ENCODE measurements around the gene KDM5A. TPM values are rescaled to one million over a fixed set of nuclear protein-coding genes. Genes with fewer than 3 reads are reported as not detected.

Gene KDM5A
- total RNA-seq, 1 experiment from 2014 or later = 56.9 TPM

DNA sequence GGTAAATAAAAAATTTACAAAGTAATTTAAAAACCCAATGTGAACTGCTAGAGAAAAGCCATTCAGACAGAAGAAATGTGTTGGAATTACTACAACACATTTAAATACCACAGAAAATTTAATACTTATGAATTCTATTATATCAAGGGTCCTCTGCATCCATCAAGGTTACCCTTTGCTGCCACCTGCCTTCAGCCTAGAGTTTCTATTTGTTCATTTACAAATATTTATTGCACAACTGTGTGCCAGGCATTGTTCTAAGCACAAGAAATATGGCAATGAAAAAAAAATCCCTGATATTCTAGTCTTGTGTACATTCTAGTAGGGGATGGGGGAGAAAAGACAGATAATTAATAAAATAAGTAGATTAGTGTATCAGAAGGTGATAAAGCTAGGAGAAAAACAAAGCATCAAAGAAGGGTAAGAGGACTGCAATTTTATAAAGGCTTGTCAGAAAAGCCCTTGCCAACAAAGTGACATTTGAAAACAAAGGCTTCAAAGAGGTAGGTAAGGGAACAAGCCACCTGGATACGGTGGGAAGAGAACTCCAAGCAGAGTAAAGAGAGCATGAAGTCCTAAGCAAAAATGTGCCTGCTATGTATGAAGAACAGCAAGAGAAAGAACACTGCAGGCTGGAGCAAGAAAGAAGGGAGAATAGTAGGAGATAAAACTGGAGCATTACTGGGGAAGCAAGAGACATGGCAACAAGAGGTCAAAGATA, 67.4 kb downstream of the KDM5A start:
- no peak overlapping the region for H2BK12ac ChIP-seq (ENCODE audit: insufficient read length, low read depth, low read length)
- Mint-ChIP-seq H3K4me1 (no peaks in the 10 kb centered on the region), H3K4me3 (no peak overlapping the region), H3K36me3 (ENCODE audit: insufficient read depth in 1 of 3, low read depth in 3 of 3) (peaks cover 25 to 77% (median 70%) of the 10 kb centered on the region in 3 experiments; a peak in 6 of 7 replicates), H3K27me3 (ENCODE audit: low read depth) (no peaks in the 10 kb centered on the region), H3K27ac (no peak overlapping the region), H3K9me3 (no peaks in the 10 kb centered on the region)
- no peak overlapping the region for H4K8ac ChIP-seq (replicated peaks; ENCODE audit: insufficient read length, low read depth, low read length)
- H3K4me2 ChIP-seq (ENCODE audit: insufficient read depth, insufficient read length, low read length) = no peak overlapping the region
- no peaks in the 10 kb centered on the region for H4K20me1 ChIP-seq (ENCODE audit: control insufficient read depth, insufficient read depth, insufficient read length)
- TF ChIP-seq, protein P1, sequence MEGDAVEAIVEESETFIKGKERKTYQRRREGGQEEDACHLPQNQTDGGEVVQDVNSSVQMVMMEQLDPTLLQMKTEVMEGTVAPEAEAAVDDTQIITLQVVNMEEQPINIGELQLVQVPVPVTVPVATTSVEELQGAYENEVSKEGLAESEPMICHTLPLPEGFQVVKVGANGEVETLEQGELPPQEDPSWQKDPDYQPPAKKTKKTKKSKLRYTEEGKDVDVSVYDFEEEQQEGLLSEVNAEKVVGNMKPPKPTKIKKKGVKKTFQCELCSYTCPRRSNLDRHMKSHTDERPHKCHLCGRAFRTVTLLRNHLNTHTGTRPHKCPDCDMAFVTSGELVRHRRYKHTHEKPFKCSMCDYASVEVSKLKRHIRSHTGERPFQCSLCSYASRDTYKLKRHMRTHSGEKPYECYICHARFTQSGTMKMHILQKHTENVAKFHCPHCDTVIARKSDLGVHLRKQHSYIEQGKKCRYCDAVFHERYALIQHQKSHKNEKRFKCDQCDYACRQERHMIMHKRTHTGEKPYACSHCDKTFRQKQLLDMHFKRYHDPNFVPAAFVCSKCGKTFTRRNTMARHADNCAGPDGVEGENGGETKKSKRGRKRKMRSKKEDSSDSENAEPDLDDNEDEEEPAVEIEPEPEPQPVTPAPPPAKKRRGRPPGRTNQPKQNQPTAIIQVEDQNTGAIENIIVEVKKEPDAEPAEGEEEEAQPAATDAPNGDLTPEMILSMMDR (conservative IDR thresholded peaks at IDR 0.05) = peak; percentile 39; the same call in 1 of the 3 replicates
- no peaks in the 10 kb centered on the region for H3K9me3 ChIP-seq (ENCODE audit: control insufficient read depth, low read depth, low read length)
- H2AK5ac ChIP-seq (ENCODE audit: insufficient read length, low read length) = no peak overlapping the region
- H4K91ac ChIP-seq (ENCODE audit: insufficient read length, low read depth, low read length) = no peak overlapping the region
- no peaks in the 10 kb centered on the region for H3K4me1 ChIP-seq (ENCODE audit: insufficient read depth, low read length)
- H3K23me2 ChIP-seq (ENCODE audit: insufficient read length, low read depth, low read length, poor library complexity, severe bottlenecking) = no peaks in the 10 kb centered on the region
- no peak overlapping the region for H3T11ph ChIP-seq (ENCODE audit: low read length)
- no CpG with 5 or more reads among the region's 1 CpG for WGBS (ENCODE audit: extremely low coverage, insufficient read length, low lambda C conversion rate)
- no peak overlapping the region for H3K23ac ChIP-seq (ENCODE audit: insufficient read length, low read depth, low read length)
- no peak overlapping the region for H3K27ac ChIP-seq (ENCODE audit: insufficient read length, low read depth, low read length)
- no peak overlapping the region for H3K18ac ChIP-seq (ENCODE audit: insufficient read length, low read depth, low read length)
- no peak overlapping the region for H2BK120ac ChIP-seq (ENCODE audit: low read depth, low read length, poor library complexity, severe bottlenecking)
- H3K4ac ChIP-seq (ENCODE audit: low read depth, low read length) = no peak overlapping the region
- no peak overlapping the region for H2AFZ ChIP-seq (ENCODE audit: low read length)
- H3K9ac ChIP-seq (ENCODE audit: extremely low read depth, insufficient read length, low read length) = no peak overlapping the region
- no peak overlapping the region for H2BK5ac ChIP-seq (ENCODE audit: insufficient read length, low read length)
- no peak overlapping the region for H3K56ac ChIP-seq (ENCODE audit: insufficient read length, low read depth, low read length)
- no peak overlapping the region for H2BK20ac ChIP-seq (ENCODE audit: low read depth, low read length, poor library complexity, severe bottlenecking)
- H3K79me2 ChIP-seq (ENCODE audit: insufficient read depth, low read length) = no peaks in the 10 kb centered on the region
- H4K5ac ChIP-seq (ENCODE audit: insufficient read length, low read depth, low read length) = no peak overlapping the region
- H3K14ac ChIP-seq (ENCODE audit: insufficient read depth, low read length) = no peak overlapping the region
- DNase-seq = no peak
- no peaks in the 10 kb centered on the region for H3K79me1 ChIP-seq (ENCODE audit: insufficient read depth, low read depth, low read length, poor library complexity, severe bottlenecking)
- no peaks in the 10 kb centered on the region for H3K27me3 ChIP-seq (ENCODE audit: insufficient read depth, low read length)
- H2BK15ac ChIP-seq (ENCODE audit: low read depth, low read length) = no peak overlapping the region

Data from H9 (cell line).